Urinary bladder (tissue), 2 donors: ENCODE measurements around the gene GOLGA8K. TPM values are rescaled to one million over a fixed set of nuclear protein-coding genes. Genes with fewer than 3 reads are reported as not detected.

Experiments
- polyA plus RNA-seq: library from polyadenylated mRNA; stranded (reverse); fragments of 200-250 nt; gene quantifications from one replicate; pipeline ENCODE4 v1.2.3, GENCODE V29; 2013
- small RNA-seq: library from RNA; depleted of rRNA; stranded (forward); fragments of <200 nt; gene quantifications from one replicate; pipeline ENCODE3, GENCODE V24; 2014
- total RNA-seq: library from RNA; depleted of rRNA; stranded (reverse); fragments of >200 nt; gene quantifications from one replicate; pipeline ENCODE4 v1.2.3, GENCODE V29; 2014
- donor health status: healthy.

Gene GOLGA8K
- total and polyA plus RNA-seq, 2 donors: 0.22 to 0.53 TPM

Small RNA genes lying within 50 kb of the gene (small RNA-seq; reads per million reads assigned to genes)
- gene RF00096 (not detected), gene RN7SL185P (not detected), gene RN7SL539P (not detected)

Other genes with a start within 250 kb of the GOLGA8K start
- 1.7 TPM for gene GOLGA8O, start 52.3 kb upstream of the GOLGA8K start, total RNA-seq
- 0.63 TPM for gene GOLGA8O, start 52.3 kb upstream of the GOLGA8K start, polyA plus RNA-seq
- gene GOLGA8N, start 190.2 kb upstream of the GOLGA8K start, total RNA-seq: 22.3 TPM
- gene GOLGA8N, start 190.2 kb upstream of the GOLGA8K start, polyA plus RNA-seq: 5.5 TPM
- 41.8 TPM for gene ARHGAP11A, start 212.2 kb upstream of the GOLGA8K start, total RNA-seq
- 1.5 TPM for gene ARHGAP11A, start 212.2 kb upstream of the GOLGA8K start, polyA plus RNA-seq
- gene SCG5, start 238.4 kb upstream of the GOLGA8K start, total RNA-seq: 14.9 TPM
- 2.4 TPM for gene SCG5, start 238.4 kb upstream of the GOLGA8K start, polyA plus RNA-seq